Inferior parietal cortex (tissue), 1 donor: ENCODE results near the gene FASTK.

Source experiments
- DNase-seq: peaks from one replicate; pipeline ENCODE4 v3.0.0-alpha.2; 2016; ENCODE audit errors: extremely low spot score

FASTK gene

GRCh38 chr7:151099486-151100211 lies 19.0 kb upstream of the FASTK start:
- no peak for DNase-seq

GRCh38 chr7:151095828-151096475 lies 15.3 kb upstream of the FASTK start:
- no peak for DNase-seq

DNA sequence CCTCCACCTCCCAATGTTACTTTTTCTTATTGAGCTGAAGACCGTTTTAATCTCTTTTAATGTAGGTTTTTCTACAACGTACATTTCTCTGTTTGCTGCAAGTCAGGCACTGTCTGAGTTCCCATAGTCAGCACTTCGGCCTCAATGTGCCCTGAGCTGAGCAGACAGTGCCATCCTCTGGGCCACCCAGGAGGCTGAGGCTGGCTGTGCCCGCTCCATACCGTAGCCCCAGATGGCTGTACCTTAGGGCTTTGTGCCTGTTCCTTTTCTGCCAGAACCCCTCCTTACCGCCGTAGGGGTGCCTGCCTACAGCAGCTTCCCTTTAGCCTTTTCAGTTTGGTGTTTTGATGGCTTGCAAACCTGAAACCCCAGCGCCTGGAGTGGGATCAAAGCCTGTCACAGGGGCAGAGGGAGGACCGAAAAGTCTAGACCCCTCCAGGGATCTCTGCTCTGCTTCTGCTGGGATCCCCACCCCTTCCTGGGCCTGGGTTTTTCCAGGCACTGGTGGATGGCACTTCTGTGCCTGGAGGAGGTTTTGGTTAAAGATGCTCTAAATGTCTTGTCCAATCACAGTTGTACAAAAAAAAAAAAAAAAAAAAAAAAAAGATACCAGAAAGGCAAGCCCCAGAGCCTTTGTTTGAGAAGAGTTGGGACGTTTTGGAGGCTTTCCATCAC lies 14.7 kb upstream of the FASTK start:
- no peak for DNase-seq

DNA sequence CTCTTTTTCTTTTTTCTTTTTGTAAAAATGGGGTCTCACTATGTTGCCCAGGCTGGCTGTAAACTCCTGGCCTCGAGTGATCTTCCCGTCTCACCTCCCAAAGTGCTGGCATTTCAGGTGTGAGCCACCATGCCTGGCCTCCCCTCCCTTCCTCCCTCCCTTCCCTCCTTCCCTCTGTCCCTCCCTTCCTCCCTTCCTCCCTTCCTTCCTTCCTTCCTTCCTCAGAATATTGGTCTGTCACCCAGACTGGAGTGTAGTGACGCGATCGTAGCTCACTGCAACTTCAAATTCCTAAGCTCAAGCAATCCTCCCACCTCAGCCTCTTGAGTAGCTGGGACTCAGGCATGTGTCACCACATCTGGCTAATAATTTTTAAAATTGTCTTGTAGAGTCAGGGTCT lies 14.1 kb upstream of the FASTK start:
- no peak for DNase-seq

DNA sequence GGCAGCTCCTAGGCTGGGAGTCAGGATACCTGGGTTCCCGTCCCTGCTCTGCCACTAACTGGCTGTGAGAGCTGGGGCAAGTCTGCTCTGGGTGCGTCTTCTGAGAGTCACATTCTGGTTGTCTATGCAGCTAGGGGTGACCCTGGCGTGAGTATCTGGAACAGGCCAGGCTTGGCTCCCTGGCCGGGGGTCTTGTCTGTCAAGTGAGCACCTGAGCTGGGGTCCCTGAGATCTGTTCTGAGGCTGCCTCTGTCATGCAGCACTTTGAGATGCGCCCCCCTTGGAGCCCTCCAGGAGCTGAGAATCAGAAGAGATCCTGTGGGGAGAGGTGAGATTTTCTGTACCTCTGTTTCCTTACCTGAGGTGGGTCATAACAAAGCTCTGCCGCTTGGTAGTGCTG lies 13.1 kb upstream of the FASTK start:
- no peak for DNase-seq

GRCh38 chr7:151091988-151092387 lies 11.4 kb upstream of the FASTK start:
- no peak for DNase-seq

DNA sequence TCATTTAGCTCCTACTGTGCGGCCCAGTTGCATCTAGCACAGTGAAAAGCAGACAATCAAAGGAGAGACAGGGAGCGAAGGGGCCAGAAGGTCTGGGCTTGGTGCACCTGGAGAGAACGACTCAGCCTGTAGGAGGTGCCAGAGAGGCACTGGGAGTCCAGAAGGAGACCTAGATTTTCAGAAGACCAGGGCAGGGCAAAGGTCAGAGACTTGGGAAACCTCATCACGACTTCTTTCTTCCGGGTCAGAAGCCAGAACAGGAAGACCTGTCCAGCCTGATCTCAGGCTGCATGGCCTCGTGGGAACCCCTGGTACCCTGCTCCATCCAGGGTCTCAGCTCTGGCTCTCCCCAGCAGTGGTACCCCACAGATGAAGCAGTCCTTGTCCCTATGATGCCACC lies 10.8 kb upstream of the FASTK start:
- no peak for DNase-seq

GRCh38 chr7:151091003-151091402 lies 10.4 kb upstream of the FASTK start:
- no peak for DNase-seq

GRCh38 chr7:151089893-151090730 lies 9.5 kb upstream of the FASTK start:
- no peak for DNase-seq

GRCh38 chr7:151088856-151089699 lies 8.5 kb upstream of the FASTK start:
- DNase-seq, result no peak

- no peak for DNase-seq
Observed at GRCh38 chr7:151088019-151088855, 7.6 kb upstream of the FASTK start.

DNA sequence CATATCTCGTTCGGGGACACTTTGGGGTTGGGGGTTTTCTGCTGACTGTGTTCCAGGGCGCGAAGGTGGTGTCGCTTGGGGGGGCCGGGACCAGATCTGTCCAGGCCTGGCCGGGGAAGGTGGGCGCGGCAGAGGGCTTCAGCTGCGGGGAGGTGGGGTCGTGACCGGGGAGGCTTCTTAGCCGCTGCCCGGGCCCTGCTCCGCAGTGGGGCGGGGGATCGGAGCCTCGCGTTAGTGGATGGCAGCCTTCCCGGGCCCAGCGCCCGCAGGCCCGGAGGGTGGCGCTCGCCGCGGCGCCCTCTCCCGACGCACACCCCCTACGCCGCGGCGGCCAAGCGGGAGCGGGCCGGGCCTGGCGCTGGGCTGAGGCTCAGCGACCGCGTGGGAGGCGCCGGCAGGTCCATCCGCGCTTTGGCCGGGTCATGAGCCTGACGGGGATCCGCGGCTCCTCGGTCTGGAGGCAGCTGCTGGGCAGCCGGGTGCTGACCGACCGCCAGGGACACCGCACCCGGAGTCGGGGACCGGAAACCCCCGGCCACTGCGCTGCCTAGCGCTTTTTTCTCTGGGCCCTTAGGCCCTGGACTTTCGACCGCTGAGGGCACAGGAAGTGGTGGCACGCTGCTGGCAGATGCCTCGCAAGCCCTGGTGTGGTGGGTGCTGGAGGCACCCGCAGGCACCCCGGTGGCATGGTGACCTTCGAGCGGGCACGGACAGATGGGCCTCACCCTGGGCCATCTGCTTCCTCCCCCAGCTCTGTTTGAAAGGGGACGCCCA lies 6.8 kb upstream of the FASTK start:
- DNase-seq, result no peak

DNA sequence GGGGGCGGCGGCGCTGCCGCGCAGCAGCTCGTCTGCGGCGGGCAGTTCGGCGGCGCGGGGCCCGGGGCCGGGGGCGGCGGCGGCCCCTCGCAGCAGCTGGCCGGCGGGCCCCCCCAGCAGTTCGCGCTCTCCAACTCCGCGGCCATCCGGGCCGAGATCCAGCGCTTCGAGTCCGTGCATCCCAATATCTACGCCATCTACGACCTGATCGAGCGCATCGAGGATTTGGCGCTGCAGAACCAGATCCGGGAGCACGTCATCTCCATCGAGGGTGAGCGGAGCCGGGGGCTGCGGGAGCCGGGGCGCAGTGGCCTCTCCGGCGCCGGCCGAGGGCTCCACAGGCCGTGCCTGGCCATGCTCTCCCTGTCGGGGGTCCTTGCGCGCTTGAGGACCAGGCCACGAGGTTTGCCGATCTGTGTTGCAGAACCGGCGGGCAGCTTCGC lies 6.2 kb upstream of the FASTK start:
- no peak for DNase-seq

GRCh38 chr7:151085691-151086620 lies 5.3 kb upstream of the FASTK start, which contains the start of gene AGAP3:
Gene AGAP3 (plus strand): TSS chr7:151086475. CDS start chr7:151086742, 267 bp downstream.
- DNase-seq, result no peak

DNA sequence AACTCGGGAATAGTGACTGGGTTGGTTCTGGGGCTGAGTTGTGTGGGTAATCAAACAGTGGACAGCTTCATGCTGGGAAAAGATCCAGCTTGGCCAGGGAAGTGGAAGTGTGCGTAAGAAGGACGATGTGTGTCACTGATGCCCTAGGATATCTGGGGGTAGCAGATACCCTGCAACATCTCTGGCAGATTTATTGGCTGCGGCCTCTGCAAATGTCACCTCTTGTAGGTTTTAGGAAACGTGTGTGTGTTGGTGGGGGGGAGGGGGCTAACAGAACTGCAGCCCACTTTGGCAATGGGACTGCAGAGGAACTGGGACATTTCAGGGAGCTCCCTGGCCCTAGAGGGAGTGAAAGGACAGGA lies 4.7 kb upstream of the FASTK start:
- DNase-seq, result no peak

DNA sequence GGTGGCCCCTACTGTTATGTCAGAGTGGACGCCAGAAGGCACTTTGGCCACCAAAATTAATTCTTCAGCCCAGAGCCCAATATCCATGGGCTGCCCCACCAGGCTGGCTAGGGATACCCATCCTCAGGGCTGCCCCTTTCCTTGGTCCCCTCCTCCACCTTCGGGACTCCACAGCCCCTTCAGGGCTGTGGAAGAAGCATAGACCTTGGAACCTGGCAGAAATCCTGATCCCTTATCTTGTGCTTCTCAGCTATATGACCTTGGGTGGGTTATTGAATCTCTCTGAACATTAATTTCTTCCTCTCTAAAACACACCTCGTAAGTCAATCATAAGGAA lies 3.2 kb upstream of the FASTK start:
- no peak for DNase-seq

GRCh38 chr7:151083071-151083823 lies 2.6 kb upstream of the FASTK start, which contains the start of gene TMUB1:
Gene TMUB1 (minus strand): TSS chr7:151083493. CDS start chr7:151082563, 930 bp downstream.
- DNase-seq, result no peak
